Amniotic stem cell (primary cell): Measurements from ENCODE around the gene SMIM10L2A.
"Not testable (repeated sequence)": the region's sequence is repeated elsewhere in the genome, so short reads cannot be mapped to it uniquely, and the experiment has no call there.

Experiments used
- DNase-seq: peaks from one replicate; lab custom pipeline; 2025; lab: John Stamatoyannopoulos, UW

Gene SMIM10L2A

GRCh38 chrX:135454816-135455215 is 33.1 kb downstream of the SMIM10L2A start:
- DNase-seq, result no peak

GRCh38 chrX:135461756-135462155 is 40.0 kb downstream of the SMIM10L2A start:
- DNase-seq, result not testable (repeated sequence)

- DNase-seq, result no peak
Observed at GRCh38 chrX:135463937-135464336, 42.2 kb downstream of the SMIM10L2A start.

GRCh38 chrX:135476378-135476777 is 54.6 kb downstream of the SMIM10L2A start:
- no peak for DNase-seq

GRCh38 chrX:135477576-135477975 is 55.8 kb downstream of the SMIM10L2A start:
- DNase-seq, result no peak
